NCI-H2196 treated with DMSO at 0.1 percent for 48 hours (cell line): Measurements from ENCODE around the gene ZNF837.
"Not testable (repeated sequence)": the region's sequence is repeated elsewhere in the genome, so short reads cannot be mapped to it uniquely, and the experiment has no call there.

Experiments
- DNase-seq: peaks from one replicate; lab custom pipeline; 2025; ENCODE audit not compliant: unreplicated experiment; lab: John Stamatoyannopoulos, UW

ZNF837 gene

GRCh38 chr19:58396691-58397532 is 16.1 kb upstream of the ZNF837 start:
- no peak for DNase-seq

- no peak for DNase-seq
Measured at GRCh38 chr19:58395979-58396627, 15.3 kb upstream of the ZNF837 start.

DNA sequence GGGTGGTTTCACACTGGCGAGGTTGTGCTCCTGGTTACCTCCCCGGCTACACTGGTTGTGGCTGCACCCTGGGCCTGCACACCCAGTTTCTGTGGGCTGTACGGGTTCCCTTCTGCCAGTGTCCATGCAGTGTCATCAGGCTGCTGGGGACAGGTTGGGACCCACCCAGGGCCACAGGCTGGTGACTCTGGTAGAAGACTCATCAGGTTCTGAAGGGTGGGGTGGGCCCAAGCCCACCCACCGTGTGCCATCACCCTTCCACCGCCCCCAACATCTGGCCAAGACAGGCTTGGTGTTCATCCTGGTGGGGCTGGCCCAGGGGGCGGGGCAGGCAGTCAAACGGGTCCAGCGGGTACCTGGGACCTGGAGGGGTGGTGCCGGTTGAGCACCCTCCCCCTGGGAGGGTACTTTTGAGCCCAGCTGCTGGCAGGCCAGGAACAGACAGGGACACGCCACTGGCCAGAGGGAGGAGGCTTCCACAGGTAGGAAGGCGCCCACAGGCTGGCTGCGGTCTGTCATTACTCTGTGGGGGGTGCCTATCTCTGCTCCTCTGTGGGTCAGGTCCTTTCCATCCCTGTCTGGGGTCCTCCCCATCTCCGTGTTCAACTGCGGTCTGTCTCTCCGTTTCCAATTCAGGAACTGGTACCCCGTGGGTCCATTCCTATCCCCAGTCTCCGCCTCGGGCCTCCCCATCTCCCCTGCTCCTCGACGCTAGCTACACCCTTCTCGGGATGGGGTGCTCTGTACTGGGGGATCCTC is 14.6 kb upstream of the ZNF837 start, which contains the start of gene RNF225:
Gene RNF225 (plus strand): TSS at position 437 of the 759 bp plus-strand sequence. CDS start 434 bp downstream, outside the sequence.
- DNase-seq = no peak

DNA sequence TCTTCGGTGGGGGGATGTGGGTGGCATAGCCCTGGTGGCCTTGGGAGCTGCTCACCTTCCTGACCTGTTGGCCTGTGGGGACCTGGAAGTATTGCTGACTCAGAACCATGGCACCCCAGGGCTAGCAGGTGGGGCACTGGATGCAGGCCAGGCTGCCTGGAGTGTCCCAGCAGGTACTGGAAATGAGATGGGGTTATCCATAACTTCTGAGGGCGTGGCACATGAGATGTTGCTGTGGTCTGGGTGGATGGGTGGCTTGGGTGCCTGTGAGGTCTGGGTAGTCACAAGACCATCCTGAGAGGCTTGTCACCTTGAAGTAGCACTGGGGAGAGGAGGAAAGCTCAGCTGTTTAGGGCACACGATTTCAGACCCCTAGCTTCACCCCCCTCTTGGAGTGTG is 14.0 kb upstream of the ZNF837 start:
- DNase-seq = no peak

DNA sequence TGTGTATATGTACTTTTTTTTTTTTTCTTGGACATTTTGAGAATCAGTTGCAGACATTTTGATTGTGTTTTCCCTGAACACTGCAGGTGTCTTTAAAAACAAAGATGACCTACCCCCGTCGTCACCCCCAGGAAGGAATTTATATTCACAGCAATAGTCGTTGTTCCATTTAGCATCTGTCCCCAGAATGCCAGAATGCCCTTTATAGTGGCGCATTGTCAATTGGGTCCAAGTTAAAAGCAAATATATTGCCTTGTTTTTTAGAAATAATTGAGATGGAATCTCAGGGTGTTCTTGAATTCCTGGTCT is 12.8 kb upstream of the ZNF837 start:
- no peak for DNase-seq

DNA sequence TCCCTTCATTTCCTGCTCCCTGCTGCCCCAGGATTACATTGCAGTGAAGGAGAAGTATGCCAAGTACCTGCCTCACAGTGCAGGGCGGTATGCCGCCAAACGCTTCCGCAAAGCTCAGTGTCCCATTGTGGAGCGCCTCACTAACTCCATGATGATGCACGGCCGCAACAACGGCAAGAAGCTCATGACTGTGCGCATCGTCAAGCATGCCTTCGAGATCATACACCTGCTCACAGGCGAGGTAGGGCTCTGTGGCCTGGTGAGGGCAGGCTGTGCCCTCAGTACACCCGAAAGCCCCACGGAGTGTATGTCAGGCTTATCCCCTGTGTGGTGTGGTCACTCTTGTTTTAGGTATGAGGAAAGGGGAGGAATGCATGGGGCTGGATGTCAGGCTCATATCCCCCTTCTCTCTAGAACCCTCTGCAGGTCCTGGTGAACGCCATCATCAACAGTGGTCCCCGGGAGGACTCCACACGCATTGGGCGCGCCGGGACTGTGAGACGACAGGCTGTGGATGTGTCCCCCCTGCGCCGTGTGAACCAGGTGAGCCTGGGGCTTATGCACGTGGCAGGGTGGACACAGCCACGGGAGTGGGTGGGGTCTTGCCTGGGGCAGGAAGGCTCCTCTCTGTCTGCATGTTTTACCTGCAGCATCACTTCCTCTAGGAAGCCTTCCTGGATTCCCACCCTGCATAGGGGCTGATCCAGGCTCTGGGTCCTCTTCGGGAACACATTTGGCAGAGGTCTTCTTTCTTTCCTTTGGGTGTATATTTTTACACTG is 12.3 kb upstream of the ZNF837 start:
- no peak for DNase-seq

DNA sequence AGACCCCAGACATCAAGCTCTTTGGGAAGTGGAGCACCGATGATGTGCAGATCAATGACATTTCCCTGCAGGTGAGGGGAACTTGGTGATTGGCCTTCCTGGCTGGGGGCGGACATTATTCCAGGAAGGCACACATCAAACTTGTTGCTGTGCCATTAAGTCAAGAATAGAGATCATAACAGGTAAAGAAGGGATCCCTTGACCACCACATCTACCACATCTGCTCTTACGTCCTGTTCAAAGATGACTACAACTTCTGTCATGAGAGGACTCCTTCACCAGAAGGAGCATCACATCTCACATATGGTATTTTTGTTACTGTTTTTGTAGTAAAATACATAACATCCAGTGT is 7.3 kb upstream of the ZNF837 start:
- no peak for DNase-seq

DNA sequence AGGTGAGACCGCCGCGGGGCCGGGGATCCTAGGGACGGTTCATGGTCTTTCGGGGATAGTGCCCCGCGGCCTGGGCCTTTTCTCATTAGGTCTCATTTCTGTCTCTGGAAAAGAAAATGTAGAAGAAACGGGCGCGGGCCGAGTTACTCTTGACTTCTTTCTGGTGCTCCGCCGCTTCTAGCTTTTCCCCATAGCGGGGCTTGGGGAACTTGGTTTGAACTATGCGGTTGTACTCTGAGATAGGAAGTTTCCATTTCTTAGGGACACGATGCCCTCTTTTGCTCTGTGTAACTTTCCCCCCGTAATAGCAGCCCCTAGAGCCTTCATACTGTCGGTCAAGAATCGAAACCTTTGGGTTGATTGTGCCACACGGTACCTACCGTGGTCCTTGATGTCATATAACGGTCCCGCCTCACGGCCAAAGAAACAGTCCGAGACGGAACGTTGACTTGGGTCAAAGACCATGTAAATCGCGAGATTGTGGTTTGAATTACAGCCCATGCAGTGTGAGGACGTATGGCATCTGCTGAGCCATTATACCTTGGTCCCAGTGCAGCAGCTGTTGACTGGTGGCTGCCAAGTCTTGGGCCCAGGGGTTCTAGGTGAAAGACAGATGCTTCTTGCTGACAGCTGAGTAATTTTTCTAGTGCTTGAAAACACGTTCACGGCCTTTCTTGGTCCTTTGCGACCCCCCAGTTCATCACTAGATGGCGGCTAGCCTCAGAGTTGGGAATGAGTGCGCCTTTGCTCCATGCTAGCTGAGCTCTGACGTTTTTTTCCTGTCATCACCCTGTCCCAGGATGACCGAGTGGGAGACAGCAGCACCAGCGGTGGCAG is 6.7 kb upstream of the ZNF837 start:
- no peak for DNase-seq

GRCh38 chr19:58386576-58387337 is 5.9 kb upstream of the ZNF837 start, which contains the start of gene RPS5:
RPS5 (plus strand) TSS chr19:58387269; CDS start chr19:58388138, 869 bp downstream.
- DNase-seq = peak; percentile 98

GRCh38 chr19:58385891-58386575 is 5.2 kb upstream of the ZNF837 start:
- DNase-seq = no peak

GRCh38 chr19:58385313-58385890 is 4.6 kb upstream of the ZNF837 start:
- no peak for DNase-seq

DNA sequence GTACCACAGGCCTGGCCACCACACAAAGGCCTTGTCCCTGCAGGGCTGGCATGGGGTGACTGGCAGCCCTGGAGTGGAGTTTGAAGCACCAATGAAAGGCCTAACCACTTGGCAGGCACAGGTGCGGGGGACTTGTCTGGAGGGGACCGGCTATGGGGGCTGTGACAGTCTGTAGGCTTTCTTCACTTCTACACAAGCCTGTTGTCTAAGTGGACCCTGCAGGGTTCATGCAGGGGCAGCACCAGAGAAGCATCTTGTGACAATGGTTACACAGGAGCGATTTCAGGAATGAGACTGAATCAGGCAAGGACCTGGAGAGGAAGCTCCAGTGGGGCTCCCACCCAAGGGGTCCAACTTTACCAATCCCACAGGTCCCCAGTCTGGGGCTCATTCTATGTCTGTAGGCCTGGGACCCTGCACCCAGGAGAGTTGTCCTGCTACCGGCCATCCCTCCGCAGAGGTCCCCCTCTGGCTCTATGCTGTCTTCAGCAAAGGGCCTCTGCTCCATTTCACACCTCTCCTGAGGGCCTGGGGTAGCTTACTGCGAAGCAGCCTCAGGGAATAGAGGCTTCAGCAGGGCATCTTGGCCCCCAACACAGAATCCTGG is 2.3 kb upstream of the ZNF837 start:
- DNase-seq = no peak

GRCh38 chr19:58381460-58382212 is 806 bp upstream of the ZNF837 start:
- DNase-seq = no peak

- DNase-seq = no peak
Measured at GRCh38 chr19:58380037-58380661, 681 bp downstream of the ZNF837 start.

- DNase-seq = no peak
Measured at GRCh38 chr19:58379246-58379645, 1.6 kb downstream of the ZNF837 start.

GRCh38 chr19:58376724-58377123 is 4.1 kb downstream of the ZNF837 start:
- not testable (repeated sequence) for DNase-seq

DNA sequence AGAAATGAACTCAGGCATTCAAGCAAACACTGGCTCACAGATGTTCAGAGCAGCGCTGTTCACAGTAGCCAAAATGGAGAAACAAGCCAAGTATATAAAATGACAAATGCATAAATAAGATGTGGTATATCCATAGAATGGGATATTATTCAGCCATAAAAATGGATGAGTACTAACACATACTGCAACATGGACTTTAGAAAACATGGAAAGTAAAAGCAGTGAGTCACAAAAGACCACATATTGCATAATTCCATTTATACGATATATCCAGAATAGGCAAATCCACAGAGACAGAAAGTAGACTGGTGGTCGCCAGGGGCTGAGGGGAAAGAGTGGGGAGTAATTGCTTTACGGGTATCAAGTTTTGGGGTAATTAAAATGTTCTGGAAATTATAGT is 6.6 kb downstream of the ZNF837 start:
- no peak for DNase-seq
